ENCODE data around the gene NR1H4.

DNA sequence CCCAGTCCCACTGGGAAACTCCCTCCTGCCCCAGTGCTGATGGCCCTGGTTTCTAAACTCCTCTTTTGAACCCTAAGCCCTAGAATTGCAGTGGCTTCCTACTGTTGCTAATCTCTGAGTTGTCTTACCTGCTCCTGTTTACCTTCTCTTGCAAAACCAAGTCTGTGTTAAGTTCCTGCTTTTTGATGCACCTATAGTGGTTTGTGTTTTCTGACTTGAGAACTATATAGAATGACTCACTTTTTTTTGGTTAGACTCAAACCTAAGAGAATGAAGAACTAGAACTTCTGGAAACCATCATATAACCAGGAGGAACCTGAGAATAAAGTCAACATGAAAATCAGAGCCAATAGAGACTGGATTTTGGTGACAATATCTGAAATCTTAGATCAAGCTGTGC, 94.3 kb downstream of the NR1H4 start:
- no peak for TF ChIP-seq CTCF (IDR thresholded peaks at IDR 0.05)
- no peak for TF ChIP-seq EZH2 (IDR thresholded peaks at IDR 0.05; ENCODE audit: borderline replicate concordance, insufficient read depth, low read depth, low read length, poor library complexity, severe bottlenecking)
